Heart left ventricle (tissue), 16 donors: ENCODE measurements around the gene MMRN2. TPM values are rescaled to one million over a fixed set of nuclear protein-coding genes. Genes with fewer than 3 reads are reported as not detected.
A peak's percentile ranks its signal among the peaks of the same experiment; 100 is the strongest.

Experiments used
- ATAC-seq, 4 donors: fragments of 200-7000 bp; cut with Tn5 transposase; one replicate each; pipeline ENCODE4 v1.9.1; 2020 to 2022; ENCODE audit warnings: moderate library complexity in 4 of 4, mild to moderate bottlenecking in 3 of 4, moderate number of reproducible peaks in 1 of 4
- DNase-seq, 5 donors: peaks; one replicate each; pipeline ENCODE4 v3.0.0-alpha.2; 2020
- H3K27ac ChIP-seq, 12 donors: fragments of 200-600 bp; sonication (generic) in 4 of 12; one replicate each; pipeline versions ENCODE4 v1.5.0 to v1.8.0; 2016 to 2022; ENCODE audit warnings: mild to moderate bottlenecking in 2 of 12
- H3K27me3 ChIP-seq, 9 donors: fragments of 200-600 bp; sonication (generic) in 2 of 9; one replicate each; pipeline versions ENCODE4 v1.5.1 to v1.8.0; 2016 to 2022; ENCODE audit warnings: mild to moderate bottlenecking in 3 of 9
- H3K36me3 ChIP-seq, 9 donors: fragments of 200-600 bp; sonication (generic) in 2 of 9; one replicate each; pipeline versions ENCODE4 v1.5.0 to v1.8.0; 2018 to 2022; ENCODE audit warnings: mild to moderate bottlenecking in 2 of 9
- H3K4me1 ChIP-seq, 12 donors: fragments of 200-600 bp; sonication (generic) in 4 of 12; one replicate each; pipeline versions ENCODE4 v1.5.0 to v1.8.0; 2016 to 2022; ENCODE audit warnings: mild to moderate bottlenecking in 3 of 12
- H3K4me3 ChIP-seq, 12 donors: fragments of 200-600 bp; sonication (generic) in 4 of 12; one replicate each; pipeline versions ENCODE4 v1.5.0 to v1.8.0; 2017 to 2022; ENCODE audit warnings: mild to moderate bottlenecking in 9 of 12, moderate library complexity in 4 of 12
- H3K9me3 ChIP-seq, 12 donors: fragments of 200-600 bp; sonication (generic) in 4 of 12; one replicate each; pipeline versions ENCODE4 v1.5.0 to v1.8.0; 2016 to 2022; ENCODE audit warnings: mild to moderate bottlenecking in 1 of 12
- POLR2A ChIP-seq, 2 donors: fragments of 450-650 bp; IDR thresholded peaks; one replicate each; pipeline ENCODE4 v1.6.1; 2017; ENCODE audit warnings: antibody characterized with exemption in 2 of 2, mild to moderate bottlenecking in 2 of 2, moderate library complexity in 2 of 2
- WGBS, 4 donors: extraction: QIAGEN DNeasy Blood & Tissue Kit in 2 of 4; methylation state at CpG; one replicate each; pipeline versions ENCODE4 v1.1.5 to v1.1.7; 2013 to 2018; 5-methylcytosine and 5-hydroxymethylcytosine counted together
- intact Hi-C, 10 donors: fragments of 100-400 bp; cut with DNase I; formaldehyde crosslinking; loops; one replicate each; pipeline versions ENCODE4 v1.11.1 to v1.14.2; 2022
- polyA plus RNA-seq, 2 donors: library from polyadenylated mRNA; stranded (reverse); fragments of 200-250 nt; gene quantifications; one replicate each; pipeline ENCODE4 v1.2.3, GENCODE V29; 2013
- total RNA-seq, 9 donors: library from RNA; depleted of rRNA in 2 of 9; stranded (reverse); fragments of >200 nt in 2 of 9; fragmentation: NEBNext Ultra II Directional in 3 of 9; extraction: Animal tissue kit (Norgen Biotek cat#: 25700) in 3 of 9; gene quantifications; one replicate each; pipeline versions ENCODE4 v1.1.0 to v1.2.4, GENCODE V29; 2016 to 2023
- TF ChIP-seq, protein P1 (sequence below), 12 donors: fragments of 200-600 bp; sonication (generic) in 4 of 12; IDR thresholded peaks; one replicate each; pipeline versions ENCODE4 v1.5.0 to v1.8.0; 2018 to 2022; ENCODE audit warnings: antibody characterized with exemption in 12 of 12, mild to moderate bottlenecking in 5 of 12
- donor health status: ischemic (EF 13 %, LVEDD 7.1; RV severe dilation, severe dysfunction).
- donor health status: healthy with polysubstance abuse.
- donor health status: DM: no; HTN: yes; CAD: no.
- donor health status: DM: no; HTN: no; CAD: no.
- donor health status: ischemic (EF 25% LVEDD 6.9; RV normal size, moderate dysfunction).
- donor health status: ischemic (EF 25% LVEDD 5.7; RV mildly dilated, moderate dysfunction).
- donor health status: healthy.
- donor health status: DM: yes; HTN: yes; CAD: no.
- donor health status: ischemic (EF 35%, LVEDD 5.7; RV mildly dilated, moderate dysfunction).
- donor health status: nonischemic (EF 11% LVEDD 7.7; RV severe dilation, severe dysfunction).
- donor health status: DM: yes; HTN: yes; CAD: no.
- donor health status: PGD.
- donor health status: ischemic (EF 29% LVEDD 5.4; RV normal size, mild dysfunction).
- donor health status: nonischemic (EF 23%, LVEDD 6.1; RV moderate dilation, normal function).

The MMRN2 gene
- total and polyA plus RNA-seq, 11 donors: 15.8 to 93.0 (median 32.7) TPM

DNA sequence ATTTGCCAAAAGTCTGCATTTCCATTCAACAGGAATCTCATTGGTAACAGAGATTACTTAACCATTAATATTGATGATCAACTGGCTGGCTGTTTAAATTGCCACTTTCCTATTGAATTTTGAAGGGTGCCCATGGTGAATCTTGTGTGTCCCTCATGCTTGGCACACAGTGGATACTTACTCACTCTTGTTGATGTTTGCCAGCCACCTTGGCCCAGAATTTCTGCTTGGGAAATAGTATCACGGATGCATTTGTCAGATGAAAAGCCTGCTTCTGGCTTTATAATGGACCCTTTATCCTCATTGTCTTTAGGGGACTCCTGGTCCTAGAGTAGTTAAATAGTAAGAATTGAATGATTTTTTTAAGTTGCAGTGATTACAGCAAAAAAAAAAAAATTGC lies 52.0 kb downstream of the MMRN2 start:
- no peak for TF ChIP-seq POLR2A (IDR thresholded peaks at IDR 0.05)
- TF ChIP-seq, protein P1, sequence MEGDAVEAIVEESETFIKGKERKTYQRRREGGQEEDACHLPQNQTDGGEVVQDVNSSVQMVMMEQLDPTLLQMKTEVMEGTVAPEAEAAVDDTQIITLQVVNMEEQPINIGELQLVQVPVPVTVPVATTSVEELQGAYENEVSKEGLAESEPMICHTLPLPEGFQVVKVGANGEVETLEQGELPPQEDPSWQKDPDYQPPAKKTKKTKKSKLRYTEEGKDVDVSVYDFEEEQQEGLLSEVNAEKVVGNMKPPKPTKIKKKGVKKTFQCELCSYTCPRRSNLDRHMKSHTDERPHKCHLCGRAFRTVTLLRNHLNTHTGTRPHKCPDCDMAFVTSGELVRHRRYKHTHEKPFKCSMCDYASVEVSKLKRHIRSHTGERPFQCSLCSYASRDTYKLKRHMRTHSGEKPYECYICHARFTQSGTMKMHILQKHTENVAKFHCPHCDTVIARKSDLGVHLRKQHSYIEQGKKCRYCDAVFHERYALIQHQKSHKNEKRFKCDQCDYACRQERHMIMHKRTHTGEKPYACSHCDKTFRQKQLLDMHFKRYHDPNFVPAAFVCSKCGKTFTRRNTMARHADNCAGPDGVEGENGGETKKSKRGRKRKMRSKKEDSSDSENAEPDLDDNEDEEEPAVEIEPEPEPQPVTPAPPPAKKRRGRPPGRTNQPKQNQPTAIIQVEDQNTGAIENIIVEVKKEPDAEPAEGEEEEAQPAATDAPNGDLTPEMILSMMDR (IDR thresholded peaks at IDR 0.05): no peak
- peaks cover 0 to 29% (median 7%) of the 10 kb centered on the region in 12 donors for H3K4me1 ChIP-seq
- H3K4me3 ChIP-seq: no peak overlapping the region
- H3K9me3 ChIP-seq: peaks cover 0 to 5% (median 0%) of the 10 kb centered on the region in 12 donors
- H3K36me3 ChIP-seq: peaks cover 0 to 47% (median 4%) of the 10 kb centered on the region in 9 donors
- intact Hi-C loops: loop anchor here in 1 of 10 donors (10.0 kb wide), 1 partner anchor 151 kb away; the partner anchor contains the start of gene BMPR1A
- DNase-seq: no peak
- ATAC-seq: no peak
- no peaks in the 10 kb centered on the region for H3K27me3 ChIP-seq
- no peak overlapping the region for H3K27ac ChIP-seq
- WGBS, 4 donors: 42 to 56% (median 54%) methylated on average over 1 of the region's 1 CpG

DNA sequence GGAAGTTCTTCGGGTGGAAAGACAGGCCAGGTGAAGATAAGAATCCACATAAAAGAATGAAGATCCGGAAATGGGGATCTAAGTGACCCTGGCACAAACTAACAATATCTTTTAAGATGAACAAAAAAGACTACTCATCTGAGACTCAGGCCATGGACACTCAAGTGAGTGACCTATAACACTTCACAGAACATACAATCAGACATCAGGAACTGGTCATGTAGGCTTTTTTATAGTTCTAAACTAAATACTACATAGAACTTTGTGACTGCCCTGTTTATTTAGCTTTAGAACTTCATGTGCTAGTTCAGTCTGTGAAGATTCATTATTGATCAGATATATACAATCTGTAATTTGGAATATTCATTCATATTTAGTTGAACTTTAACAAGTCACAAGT lies 52.8 kb downstream of the MMRN2 start:
- H3K36me3 ChIP-seq: peaks cover 0 to 48% (median 4%) of the 10 kb centered on the region in 9 donors
- H3K9me3 ChIP-seq: peaks cover 0 to 5% (median 0%) of the 10 kb centered on the region in 12 donors
- DNase-seq (no peak), ATAC-seq (no peak)
- 87 to 94% (median 90%) methylated on average over 2 of the region's 2 CpGs for WGBS, 4 donors
- H3K27me3 ChIP-seq: no peaks in the 10 kb centered on the region
- no peak overlapping the region for H3K4me3 ChIP-seq
- TF ChIP-seq POLR2A (IDR thresholded peaks at IDR 0.05): no peak
- TF ChIP-seq, protein P1 (IDR thresholded peaks at IDR 0.05): no peak
- no peak overlapping the region for H3K27ac ChIP-seq
- peaks cover 0 to 37% (median 12%) of the 10 kb centered on the region in 12 donors for H3K4me1 ChIP-seq
- intact Hi-C loops: loop anchor here in 4 of 10 donors (5.0 to 10.0 kb wide), 5 partner anchors 147 to 262 kb away; partner anchors contain the start of gene BMPR1A (in 2 of the 4)

- H3K27me3 ChIP-seq: peaks cover 0 to 6% (median 0%) of the 10 kb centered on the region in 9 donors
- peaks cover 0 to 5% (median 0%) of the 10 kb centered on the region in 12 donors for H3K9me3 ChIP-seq
- ATAC-seq (peak; percentile 92 to 96 (median 94)), DNase-seq (peak; percentile 79 to 94 (median 90))
- H3K4me1 ChIP-seq: peaks cover 0 to 37% (median 18%) of the 10 kb centered on the region in 12 donors
- H3K27ac ChIP-seq: peak overlapping the region in 10 of 12 donors; percentile 28 to 87 (median 65)
- WGBS, 4 donors: 9 to 26% (median 25%) methylated on average over 1 to 2 of the region's 2 CpGs
- intact Hi-C loops: loop anchor here in 6 of 10 donors (1.0 to 10.0 kb wide), 8 partner anchors 144 to 259 kb away; partner anchors contain the start of gene BMPR1A (in 2 of the 6)
- peaks cover 0 to 48% (median 4%) of the 10 kb centered on the region in 9 donors for H3K36me3 ChIP-seq
- no peak overlapping the region for H3K4me3 ChIP-seq
- TF ChIP-seq, protein P1 (IDR thresholded peaks at IDR 0.05): no peak
- TF ChIP-seq POLR2A (IDR thresholded peaks at IDR 0.05): no peak
These were observed 56.5 kb downstream of the MMRN2 start for GRCh38 chr10:86900955-86901354.

DNA sequence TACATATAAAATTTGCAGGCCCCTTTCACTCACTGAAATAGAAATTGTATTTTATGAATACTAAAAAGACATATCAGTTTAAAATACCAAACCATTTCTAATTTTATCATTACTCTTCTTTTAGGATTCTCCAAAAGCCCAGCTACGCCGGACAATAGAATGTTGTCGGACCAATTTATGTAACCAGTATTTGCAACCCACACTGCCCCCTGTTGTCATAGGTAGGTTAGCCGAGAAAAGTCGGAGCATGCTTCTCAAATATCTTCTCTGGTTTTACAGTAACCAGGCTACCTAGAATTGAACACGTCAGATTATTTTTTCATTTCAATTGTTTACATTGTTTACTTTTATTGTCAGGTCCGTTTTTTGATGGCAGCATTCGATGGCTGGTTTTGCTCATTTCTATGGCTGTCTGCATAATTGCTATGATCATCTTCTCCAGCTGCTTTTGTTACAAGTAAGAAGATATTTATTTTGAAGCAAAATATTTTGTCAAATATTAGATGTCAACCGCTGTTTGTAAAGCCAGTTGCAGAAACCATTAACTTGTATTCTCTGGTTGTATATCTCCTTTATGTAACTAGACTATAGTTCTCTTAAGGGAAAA lies 57.6 kb downstream of the MMRN2 start:
- intact Hi-C loops: loop anchor here (1.0 to 10.0 kb wide), 13 partner anchors 142 to 257 kb away; partner anchors contain the start of gene BMPR1A (in 3 of the 10)
- Histone ChIP-seq H3K9me3 (peaks cover 0 to 5% (median 0%) of the 10 kb centered on the region in 12 donors), H3K27me3 (peaks cover 0 to 6% (median 0%) of the 10 kb centered on the region in 9 donors), H3K4me1 (peaks cover 0 to 37% (median 18%) of the 10 kb centered on the region in 12 donors), H3K36me3 (peaks cover 0 to 40% (median under 1%) of the 10 kb centered on the region in 9 donors), H3K27ac (peak overlapping the region in 7 of 12 donors; percentile 20 to 87 (median 64)), H3K4me3 (no peak overlapping the region)
- DNase-seq (peak in 4 of 5 donors; percentile 54 to 73 (median 64)), ATAC-seq (peak in 3 of 4 donors; percentile 35 to 63 (median 58))
- TF ChIP-seq POLR2A (IDR thresholded peaks at IDR 0.05): no peak
- TF ChIP-seq, protein P1 (IDR thresholded peaks at IDR 0.05): peak; percentile 60 to 85 (median 78)
- 12 to 17% (median 15%) methylated on average over 9 of the region's 9 CpGs for WGBS, 4 donors
